Measurements from ENCODE around the gene CYP3A5.
"Not testable (repeated sequence)": the region's sequence is repeated elsewhere in the genome, so short reads cannot be mapped to it uniquely, and the experiment has no call there.

CYP3A5 gene

DNA sequence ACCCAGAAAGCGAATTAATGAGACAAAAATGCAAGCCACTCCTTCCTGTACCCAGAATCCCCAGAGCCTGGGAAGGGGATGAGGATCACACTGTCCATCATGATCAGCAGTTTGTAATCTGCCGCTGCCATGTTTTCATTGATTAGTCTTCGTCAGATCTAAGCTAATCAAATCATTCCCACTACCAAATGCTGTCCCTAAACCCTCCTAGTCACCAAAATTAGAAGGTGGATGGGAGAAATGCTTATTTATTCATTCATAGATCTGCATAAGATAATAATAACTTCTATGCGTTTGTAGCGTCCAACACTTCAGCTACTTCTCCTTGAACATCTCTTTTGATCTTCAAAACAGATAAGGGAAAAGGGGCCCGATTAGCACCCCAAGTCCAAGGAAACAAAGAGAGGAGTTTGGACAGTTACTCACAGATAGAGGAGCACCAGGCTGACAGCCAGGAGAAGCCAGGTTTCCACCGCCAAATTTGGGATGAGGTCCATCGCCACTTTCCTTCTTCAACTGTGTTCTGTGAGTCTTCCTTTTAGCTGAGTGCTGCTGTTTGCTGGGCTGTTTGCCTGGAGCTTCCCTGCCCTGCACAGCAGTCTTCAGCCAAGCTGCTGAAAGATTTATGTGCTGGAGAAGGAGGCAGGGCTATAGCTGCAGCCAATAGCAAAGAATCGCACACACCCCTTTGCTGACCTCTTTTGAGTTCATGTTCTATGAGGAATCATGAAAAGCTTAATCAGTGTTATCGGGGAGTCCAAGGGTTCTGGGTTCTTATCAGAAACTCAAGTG, at the start of gene CYP3A5:
CYP3A5 (minus strand) TSS at position 597 of the 792 bp plus-strand sequence; CDS start at position 497, 100 bp downstream.
- DNase-seq (ENCODE audit: low read depth): no peak

DNA sequence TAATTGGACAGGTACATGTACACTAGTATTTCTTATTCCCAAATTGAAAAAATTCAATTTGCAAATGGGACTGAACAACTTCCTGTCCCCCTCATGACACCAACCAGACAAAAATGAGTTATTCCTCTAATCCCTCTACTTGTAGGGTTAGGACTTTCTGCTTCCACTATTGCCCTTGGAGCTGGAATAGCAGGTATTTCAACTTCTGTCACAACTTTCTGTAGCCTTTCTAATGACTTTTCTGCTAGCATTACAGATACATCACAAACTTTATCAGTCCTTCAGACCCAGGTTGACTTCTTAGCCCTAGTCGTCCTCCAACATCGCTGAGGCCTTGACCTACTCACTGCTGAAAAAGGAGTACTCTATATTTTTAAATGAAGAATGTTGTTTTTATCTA, 48.8 kb upstream of the CYP3A5 start:
- no peak for DNase-seq (ENCODE audit: low read depth)

- DNase-seq (ENCODE audit: low read depth): not testable (repeated sequence)
Measured at GRCh38 chr7:99723201-99723600, 43.4 kb upstream of the CYP3A5 start.

GRCh38 chr7:99720800-99721595, 41.2 kb upstream of the CYP3A5 start:
- no peak for DNase-seq (ENCODE audit: low read depth)

GRCh38 chr7:99719996-99720769, 40.4 kb upstream of the CYP3A5 start:
- no peak for DNase-seq (ENCODE audit: low read depth)

DNA sequence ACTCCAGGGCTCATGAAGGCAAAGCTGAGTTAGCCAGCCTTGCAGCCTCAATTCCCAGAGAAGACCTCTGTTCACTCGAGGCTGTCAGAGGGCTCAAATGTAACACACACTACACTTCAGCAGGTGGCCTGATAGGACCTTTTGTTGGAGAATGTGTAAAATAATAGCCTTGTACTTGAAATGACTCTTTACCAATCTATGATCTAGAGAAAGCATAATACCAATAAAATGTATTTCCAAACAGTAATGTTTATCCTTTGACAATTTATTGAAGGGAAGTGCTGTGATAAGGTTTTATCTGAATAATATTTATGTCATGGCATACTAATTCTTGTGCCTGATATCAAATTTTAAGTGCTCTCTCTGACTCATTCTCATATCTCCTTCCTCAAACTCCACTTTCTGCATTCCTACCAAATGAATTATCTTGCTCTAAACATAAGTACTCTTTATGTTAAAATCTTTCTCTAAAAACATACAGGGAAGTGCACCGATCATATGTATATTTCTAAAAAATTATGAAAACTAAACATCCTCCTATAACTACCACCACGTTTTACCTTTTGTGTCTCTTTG, 34.3 kb upstream of the CYP3A5 start:
- no peak for DNase-seq (ENCODE audit: low read depth)

DNA sequence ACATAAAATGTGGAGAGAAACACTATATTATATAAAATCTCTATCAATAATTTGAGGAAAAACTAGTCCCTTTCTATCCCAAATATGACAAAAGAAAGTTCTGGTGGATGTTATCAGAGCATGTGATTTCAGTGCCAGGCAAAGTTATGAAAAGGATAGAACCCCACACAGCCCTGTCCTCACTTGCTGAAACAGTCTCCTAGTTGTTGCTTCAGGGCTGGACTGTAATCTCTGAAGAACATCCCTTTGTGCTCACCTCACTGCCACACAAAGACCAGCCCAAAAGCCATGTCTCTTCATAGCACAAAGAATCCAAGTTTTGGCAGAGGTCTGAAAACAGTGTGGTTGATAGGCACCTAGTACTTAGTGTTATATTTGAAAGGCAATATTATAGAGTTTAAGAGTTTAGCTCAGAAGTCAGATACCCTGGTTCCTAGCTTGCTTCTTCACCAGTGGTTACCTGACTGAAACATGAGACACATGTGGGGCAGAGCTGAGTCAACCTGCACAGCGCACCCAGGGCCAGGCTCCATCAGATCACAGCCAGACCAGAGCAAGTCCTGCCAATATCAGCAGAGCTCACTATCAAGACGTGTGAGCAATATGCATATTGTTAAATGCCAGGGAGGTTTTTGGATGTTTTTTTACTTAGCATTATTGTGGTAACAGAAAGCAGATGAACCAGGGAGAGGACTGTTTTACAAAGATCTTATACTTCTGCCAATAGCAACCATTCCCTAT, 30.2 kb upstream of the CYP3A5 start:
- no peak for DNase-seq (ENCODE audit: low read depth)

DNA sequence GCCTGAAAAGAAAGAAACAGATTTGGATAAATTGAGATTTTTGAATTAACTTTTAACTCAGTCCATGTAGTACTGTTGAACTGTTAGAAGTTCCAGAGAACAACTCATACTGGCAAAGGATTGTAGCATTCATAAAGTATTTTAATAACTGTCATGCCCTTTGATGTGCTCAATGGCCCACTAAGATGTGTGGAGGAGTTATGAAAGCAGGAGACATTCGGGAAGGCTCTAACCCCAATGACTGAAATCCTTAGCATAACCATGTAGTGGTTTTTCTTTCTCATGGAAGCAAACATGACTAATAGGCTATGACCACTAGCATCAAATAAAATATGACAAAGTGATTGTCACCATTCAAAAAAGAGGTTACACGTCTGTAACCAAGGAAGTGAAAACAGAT, 29.5 kb upstream of the CYP3A5 start:
- no peak for DNase-seq (ENCODE audit: low read depth)

GRCh38 chr7:99707096-99707495, 27.3 kb upstream of the CYP3A5 start:
- DNase-seq (ENCODE audit: low read depth): peak; percentile 13

DNA sequence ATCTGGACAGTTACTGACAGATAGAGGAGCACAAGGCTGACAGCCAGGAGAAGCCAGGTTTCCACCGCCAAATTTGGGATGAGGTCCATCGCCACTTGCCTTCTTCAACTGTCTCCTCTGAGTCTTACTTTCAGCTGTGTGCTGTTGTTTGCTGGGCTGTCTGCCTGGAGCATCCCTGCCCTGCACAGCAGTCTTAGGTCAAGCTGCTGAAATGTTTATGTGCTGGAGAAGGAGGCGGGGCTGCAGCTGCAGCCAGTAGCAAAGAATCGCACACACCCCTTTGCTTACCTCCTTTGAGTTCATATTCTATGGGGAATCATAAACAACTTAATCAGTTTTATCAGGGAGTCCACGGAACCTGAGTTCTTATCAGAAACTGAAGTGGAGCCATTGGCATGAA, 20.1 kb upstream of the CYP3A5 start:
- no peak for DNase-seq (ENCODE audit: low read depth)

DNA sequence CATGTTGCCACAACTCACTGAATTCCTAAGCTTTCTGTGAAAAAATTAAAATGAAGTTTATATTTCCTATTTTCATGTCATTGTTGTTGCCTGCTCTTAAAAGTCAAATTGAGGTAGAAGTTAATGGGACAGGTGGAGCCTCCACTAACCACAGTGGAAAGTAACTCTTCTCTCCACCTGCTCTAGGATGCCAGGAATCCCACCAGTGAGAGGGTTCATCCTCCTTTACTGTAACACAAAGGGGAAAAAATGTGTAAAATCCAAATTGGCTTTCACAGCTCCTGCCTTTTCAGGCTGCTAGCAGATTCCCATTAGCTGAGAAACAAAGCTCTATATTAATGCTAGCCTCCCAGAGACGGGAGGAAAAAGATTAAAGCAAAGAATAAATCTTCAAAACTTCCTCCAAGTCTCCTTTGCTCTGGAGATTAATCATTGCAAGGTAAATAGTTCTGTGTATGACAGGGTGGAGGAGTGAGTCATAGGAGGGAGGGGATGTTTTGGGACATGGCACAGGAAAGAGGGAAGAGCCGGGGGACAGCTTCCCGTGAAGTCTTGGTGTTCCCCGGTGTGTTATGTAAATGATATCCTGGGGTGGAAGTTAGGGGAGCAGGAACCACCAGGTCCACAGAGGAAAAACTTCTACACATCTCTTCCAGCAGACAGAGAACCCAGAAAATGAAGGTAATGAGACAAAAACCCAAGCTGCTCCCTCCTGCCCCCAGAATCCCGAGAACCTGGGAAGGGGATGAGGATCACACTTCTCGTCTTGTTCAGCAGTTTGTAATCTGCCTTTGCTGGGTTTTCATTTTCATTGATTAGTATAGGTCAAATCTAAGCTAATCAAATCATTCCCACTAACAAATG, 19.3 kb upstream of the CYP3A5 start:
- peak; percentile 30 for DNase-seq (ENCODE audit: low read depth)

DNA sequence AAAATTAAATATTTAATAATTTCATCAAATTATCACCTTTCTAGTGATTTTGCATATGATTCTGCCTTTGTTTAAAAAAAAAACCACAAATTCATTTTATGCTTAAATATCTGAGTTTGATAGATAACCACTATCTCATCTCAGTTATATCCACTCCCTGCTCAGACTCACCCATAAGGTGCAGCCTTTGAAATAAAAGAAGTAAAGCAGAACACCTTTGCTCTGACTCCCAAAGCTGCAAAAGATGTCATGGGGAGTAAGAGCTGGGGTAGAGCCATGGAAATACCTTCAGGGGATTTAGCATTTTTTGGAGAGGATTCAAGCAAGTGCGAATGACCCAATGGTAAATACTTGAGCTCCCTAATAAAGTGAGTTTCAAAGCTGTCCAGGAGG, 15.1 kb upstream of the CYP3A5 start:
- no peak for DNase-seq (ENCODE audit: low read depth)

- DNase-seq (ENCODE audit: low read depth): no peak
Measured at GRCh38 chr7:99694201-99694911, 14.6 kb upstream of the CYP3A5 start.

DNA sequence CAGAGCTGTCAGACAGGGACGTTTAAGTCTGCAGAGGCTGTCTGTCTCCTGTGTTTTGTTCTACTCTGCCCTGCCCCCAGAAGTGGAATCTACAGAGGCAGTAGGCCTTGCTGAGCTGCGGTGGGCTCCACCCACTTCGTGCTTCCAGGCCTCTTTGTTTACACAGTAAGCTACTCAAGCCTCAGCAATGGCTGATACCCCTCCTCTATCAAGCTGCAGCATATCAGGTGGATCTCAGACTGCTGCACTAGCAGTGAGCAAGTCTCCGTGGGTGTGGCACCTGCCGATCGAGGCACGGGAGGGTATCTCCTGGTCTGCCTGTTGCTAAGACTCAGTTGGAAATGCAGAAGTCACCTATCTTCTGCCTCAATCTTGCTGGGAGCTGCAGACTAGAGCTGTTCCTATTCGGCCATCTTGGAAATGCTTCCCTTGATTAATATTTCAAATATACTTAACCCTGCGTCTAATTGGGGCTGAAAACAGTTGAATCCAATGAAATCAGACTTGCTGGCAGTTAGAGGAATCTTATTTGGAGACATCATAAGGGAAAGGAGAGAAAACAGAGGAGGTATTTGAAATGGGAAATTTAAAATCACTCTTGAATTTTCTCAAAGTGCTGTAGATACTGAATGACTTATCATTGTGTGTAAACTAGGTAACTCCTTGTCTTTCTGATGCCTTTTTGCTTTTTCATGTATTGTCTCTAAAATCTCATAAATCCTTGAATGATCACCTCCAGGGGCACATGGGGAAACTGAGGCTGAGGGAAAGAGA, 13.8 kb upstream of the CYP3A5 start:
- no peak for DNase-seq (ENCODE audit: low read depth)

DNA sequence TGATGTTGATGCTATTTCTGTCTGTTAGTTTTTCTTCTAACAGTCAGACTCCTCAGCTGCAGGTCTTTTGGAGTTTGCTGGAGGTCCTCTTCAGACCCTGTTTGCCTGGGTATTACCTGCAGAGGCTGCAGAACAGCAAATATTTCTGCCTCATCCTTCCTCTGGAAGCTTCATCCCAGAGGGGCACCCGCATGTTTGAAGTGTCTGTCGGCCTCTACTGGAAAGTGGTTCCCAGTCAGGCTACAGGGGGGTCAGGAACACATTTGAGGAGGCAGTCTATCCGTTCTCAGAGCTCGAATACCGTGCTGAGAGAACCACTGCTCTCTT, 13.3 kb upstream of the CYP3A5 start:
- DNase-seq (ENCODE audit: low read depth): no peak

GRCh38 chr7:99692563-99692962, 12.8 kb upstream of the CYP3A5 start:
- DNase-seq (ENCODE audit: low read depth): not testable (repeated sequence)

DNA sequence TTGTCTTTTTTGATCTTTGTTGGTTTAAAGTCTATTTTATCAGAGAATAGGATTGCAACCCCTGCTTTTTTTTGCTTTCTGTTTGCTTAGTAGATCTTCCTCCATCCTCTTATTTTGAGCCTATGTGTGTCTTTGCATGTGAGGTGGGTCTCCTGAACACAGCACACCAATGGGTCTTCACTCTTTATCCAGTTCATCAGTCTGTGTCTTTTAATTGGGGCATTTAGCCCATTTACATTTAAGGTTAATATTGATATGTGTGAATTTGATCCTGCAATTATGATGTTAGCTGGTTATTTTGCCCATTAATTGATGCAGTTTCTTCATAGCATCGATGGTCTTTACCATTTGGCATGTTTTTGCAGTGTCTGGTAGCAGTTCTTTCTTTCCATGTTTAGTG, 11.9 kb upstream of the CYP3A5 start:
- not testable (repeated sequence) for DNase-seq (ENCODE audit: low read depth)

DNA sequence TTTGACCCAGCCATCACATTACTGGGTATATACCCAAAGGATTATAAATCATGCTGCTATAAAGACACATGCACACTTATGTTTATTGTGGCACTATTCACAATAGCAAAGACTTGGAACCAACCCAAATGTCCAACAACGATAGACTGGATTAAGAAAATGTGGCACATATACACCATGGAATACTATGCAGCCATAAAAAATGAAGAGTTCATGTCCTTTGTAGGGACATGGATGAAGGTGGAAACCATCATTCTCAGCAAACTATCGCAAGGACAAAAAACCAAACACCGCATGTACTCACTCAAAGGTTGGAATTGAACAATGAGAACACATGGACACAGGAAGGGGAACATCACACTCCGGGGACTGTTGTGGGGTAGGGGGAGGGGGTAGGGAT, 11.1 kb upstream of the CYP3A5 start:
- not testable (repeated sequence) for DNase-seq (ENCODE audit: low read depth)
